ENCODE measurements around the gene LRTM2.

DNA sequence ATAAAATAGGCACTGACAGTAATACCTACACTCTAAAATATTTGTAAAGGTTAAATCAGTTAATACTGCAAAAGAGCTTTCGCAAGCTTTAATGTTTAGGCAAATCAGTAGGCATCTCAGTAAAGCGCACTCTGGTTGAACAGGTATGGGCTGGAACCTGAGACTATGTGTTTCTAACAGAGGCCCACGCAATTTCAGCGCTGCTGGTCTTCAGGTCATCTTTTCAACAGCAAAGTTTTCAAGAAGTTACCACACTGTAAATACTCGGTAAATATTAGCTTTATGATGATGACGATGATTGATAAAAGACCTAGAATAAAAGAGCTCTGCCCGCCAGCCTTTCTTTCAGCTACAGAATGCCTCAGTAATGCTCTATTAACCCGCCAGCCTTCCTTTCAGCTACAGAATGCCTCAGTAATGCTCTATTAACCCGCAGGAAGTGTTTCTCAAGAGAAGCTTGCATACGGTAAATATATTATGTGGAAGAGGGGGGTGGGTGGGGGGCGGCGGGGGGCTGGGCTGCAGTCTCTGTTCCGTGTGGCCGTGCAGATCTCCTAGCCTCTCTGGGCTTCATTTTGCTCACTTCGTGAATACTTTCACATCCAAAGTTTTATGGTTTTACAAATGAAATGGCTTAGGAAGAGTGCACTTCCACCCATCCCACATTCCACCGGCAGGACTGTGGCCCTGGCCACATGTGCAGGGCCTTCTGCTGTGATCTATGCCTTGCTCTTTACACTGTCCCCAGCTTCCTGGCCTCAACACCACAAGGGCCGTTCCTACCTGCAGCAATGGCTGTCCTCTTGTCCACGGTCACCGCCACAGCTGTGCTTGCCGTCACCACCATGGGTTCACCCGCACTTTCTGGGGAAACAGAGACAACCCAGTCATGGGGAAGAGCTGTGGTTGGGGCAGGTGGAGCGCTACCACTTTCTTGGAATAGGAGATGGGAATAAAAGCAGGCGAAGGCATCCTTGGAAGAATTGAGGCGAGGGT is 19.9 kb downstream of the LRTM2 start:
- TF ChIP-seq CTCF (conservative IDR thresholded peaks at IDR 0.05) (no peak), EZH2 (IDR thresholded peaks at IDR 0.05; ENCODE audit: low read depth) (no peak)

Data from PC-9 (cell line).